ENCODE results near the gene RHOV.

DNA sequence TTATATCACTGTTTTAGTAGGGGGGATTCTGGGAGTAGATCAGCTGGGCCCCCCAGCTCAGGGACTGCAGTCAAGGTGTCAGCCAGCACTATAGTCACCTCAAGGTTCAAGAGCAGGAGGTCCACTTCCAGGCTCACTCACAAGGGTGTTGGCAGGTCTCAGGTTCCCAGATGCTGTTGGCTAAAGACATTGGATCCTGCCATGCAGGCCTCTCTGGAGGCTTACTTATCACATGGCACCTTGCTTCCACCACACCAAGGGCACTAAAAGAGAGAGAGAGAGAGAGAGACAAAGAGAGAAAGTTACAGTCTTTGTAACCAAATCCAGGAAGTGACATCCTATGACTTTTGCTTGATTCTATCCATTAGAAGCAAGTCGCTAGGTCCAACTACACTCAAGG, 38.0 kb downstream of the RHOV start:
- TF ChIP-seq POLR2A (IDR thresholded peaks at IDR 0.05; ENCODE audit: low read length) (no peak), GATA1 (IDR thresholded peaks at IDR 0.05; ENCODE audit: low read depth, low read length) (no peak)
